LNCaP clone FGC (cell line): Measurements from ENCODE around the gene METTL13.

Source experiments
- DNase-seq: peaks from one replicate; pipeline ENCODE4 v3.0.0-alpha.2; 2011; ENCODE audit warnings: low read depth
- H3K4me3 ChIP-seq: 2 replicates; pipeline ENCODE4 v1.5.1; 2011; ENCODE audit warnings: mild to moderate bottlenecking, low read depth, low read length, control low read depth
- TF ChIP-seq, protein P1 (sequence below): IDR thresholded peaks from 2 replicates; pipeline ENCODE4 v1.5.1; 2012; ENCODE audit warnings: mild to moderate bottlenecking; ENCODE audit not compliant: control insufficient read depth, insufficient read depth; ENCODE audit errors: extremely low read depth

METTL13 gene

DNA sequence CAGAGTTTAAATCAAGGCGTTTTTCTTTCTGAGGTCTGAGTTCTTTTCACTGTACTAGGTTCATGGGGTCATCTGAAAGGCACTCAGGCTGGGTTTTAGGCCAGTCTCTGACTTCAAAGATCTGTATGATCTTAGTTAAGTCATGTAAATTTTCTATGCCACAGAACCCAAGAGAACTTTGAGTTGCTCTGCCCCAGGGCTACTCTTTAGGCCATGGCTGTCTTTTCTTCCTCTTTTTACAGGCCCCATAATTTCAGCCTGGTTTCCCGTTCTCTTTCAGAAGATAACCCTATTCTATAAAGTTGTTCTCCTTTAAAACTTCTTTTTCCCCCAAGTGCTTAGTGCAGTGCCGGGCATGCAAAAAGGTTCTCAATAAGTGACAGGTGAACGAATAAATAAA is 26.1 kb downstream of the METTL13 start:
- H3K4me3 ChIP-seq = no peak overlapping the region
- no peak for DNase-seq
- TF ChIP-seq, protein P1, sequence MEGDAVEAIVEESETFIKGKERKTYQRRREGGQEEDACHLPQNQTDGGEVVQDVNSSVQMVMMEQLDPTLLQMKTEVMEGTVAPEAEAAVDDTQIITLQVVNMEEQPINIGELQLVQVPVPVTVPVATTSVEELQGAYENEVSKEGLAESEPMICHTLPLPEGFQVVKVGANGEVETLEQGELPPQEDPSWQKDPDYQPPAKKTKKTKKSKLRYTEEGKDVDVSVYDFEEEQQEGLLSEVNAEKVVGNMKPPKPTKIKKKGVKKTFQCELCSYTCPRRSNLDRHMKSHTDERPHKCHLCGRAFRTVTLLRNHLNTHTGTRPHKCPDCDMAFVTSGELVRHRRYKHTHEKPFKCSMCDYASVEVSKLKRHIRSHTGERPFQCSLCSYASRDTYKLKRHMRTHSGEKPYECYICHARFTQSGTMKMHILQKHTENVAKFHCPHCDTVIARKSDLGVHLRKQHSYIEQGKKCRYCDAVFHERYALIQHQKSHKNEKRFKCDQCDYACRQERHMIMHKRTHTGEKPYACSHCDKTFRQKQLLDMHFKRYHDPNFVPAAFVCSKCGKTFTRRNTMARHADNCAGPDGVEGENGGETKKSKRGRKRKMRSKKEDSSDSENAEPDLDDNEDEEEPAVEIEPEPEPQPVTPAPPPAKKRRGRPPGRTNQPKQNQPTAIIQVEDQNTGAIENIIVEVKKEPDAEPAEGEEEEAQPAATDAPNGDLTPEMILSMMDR = no peak

DNA sequence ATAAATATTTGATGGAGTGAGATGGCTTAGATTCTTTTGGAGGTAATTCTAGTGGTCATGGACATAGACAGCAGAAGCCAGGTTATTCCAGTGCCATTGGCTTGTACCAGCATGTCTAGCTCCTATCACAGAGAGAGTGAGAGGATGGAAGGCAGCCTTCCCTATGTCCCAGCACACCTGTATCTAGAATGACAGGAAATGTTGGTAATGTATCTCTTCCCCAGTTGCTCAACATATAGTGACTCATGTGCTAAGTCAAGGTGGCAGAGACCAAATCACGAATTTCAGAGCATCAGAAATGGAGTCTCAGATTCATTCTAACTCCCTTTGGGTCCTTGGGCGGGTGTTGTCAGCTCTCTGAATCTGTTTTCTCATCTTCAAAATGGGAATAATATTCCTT is 28.4 kb downstream of the METTL13 start:
- DNase-seq = no peak
- H3K4me3 ChIP-seq = no peak overlapping the region
- TF ChIP-seq, protein P1 = no peak

DNA sequence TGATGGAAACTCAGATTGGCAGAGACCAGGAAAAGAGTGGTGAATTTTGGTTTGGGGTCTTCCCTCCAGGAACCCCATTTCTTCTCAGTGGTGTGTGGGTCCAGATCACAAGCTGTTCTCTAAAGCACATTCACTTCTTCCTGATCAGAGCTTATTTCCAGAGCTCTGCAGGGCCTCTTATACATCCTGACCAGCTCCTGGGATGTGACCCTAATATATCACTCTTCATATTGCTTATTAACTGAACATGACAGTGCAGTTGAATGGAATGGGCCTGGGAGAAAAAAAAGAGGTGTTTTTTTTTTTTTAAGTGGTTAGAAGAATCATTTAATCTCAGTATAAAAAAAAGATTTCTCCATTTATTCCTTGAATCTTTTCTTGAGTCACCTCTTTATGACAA is 30.2 kb downstream of the METTL13 start:
- no peak overlapping the region for H3K4me3 ChIP-seq
- TF ChIP-seq, protein P1 = no peak
- no peak for DNase-seq

DNA sequence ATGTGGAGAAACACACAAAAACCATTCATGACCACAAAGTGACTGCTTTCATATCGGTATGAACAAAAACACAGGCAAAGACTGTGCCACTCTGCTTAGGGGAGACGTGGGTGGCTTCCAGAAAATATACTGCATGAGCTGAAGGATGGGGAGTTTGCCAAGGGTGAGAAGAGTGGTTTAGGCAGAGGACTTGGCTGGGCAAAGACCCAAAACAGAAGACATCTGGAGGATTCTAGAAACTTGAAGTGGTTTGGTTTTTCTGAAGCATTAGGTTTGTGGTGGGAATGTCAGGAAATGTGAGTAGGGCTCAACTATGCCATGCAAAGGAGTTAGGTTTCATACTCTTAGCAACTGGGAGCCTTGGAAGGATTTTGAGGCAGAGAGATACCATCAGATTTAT is 33.2 kb downstream of the METTL13 start:
- no peak for DNase-seq
- TF ChIP-seq, protein P1 = no peak
- no peak overlapping the region for H3K4me3 ChIP-seq

DNA sequence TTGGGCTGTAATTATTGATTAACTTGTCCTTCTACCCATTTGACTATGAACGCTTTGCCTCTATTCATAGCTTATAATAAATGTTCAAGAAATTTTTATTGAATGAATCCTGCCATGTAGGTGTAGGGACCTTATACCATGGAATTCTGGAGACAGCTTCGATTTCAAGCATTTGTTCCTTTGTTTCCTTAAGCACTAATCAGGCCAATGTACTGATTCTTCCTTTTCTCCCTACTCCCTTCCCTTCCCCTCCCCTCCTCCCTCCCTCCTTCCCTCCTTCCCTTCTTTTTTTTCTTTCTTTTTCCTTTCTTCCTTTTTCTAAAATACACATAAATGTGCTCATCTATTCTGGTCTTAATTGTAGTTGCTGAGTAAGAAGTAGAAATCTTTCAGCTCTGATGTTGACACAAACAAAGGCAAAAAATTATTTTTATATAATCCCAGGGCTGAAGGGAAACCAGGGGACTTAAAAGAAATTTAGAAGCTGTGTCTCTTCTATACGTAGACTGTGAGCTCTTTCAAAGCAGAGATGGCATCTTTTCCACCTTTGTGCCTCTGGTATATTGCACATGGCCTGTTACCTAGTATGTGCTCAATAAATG is 34.9 kb downstream of the METTL13 start:
- TF ChIP-seq, protein P1 = no peak
- no peak overlapping the region for H3K4me3 ChIP-seq
- DNase-seq = no peak

DNA sequence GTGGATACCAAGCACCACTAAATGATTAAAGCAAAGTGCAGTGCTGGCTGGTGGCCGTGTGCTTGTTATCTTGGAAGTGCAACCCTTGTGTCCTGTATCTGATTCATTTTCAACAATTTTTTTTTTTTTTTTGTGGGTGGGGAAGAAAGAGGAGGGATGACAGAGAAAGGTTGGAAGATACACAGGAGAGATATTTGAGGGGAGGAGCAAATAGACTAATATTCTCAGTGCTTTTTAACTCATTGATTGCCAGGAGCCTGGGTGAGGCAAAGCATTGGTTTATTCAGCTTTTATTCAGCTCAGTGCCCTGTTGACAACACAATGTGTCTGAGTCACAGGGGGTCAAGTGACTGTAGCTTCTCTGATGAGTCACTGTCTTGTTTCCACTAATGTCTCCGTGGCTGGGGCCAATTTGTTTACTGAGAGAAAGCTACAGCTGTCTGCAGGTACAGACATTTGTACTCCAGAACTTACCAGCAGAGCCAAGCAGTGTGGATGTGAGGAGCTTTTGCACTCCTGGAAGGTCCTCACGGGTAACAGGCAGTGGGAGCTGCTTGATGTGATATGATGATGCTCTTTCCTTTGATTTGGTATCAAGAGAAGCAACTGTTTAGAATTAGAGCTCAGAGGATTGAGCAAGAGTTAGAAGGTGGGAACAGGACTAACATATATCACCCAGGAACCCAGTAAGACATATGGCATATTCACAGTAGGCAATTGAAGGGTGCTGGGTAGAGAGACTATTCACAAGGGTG is 36.2 kb downstream of the METTL13 start:
- TF ChIP-seq, protein P1 = no peak

More for the DNA sequence above, 36.2 kb downstream of the METTL13 start:
- DNase-seq = no peak
- H3K4me3 ChIP-seq = no peak overlapping the region
